K562 (cell line): Measurements from ENCODE around the gene GALNS. TPM values are rescaled to one million over a fixed set of nuclear protein-coding genes. Genes with fewer than 3 reads are reported as not detected.
"Not testable (repeated sequence)": the region's sequence is repeated elsewhere in the genome, so short reads cannot be mapped to it uniquely, and the experiment has no call there.

Experiments
- ATAC-seq: fragments of 200-7000 bp; cut with Tn5 transposase; 3 replicates; pipeline ENCODE4 v1.9.1; 2020; ENCODE audit warnings: moderate library complexity
- BruUV-seq: library from RNA; stranded (reverse); fragments of 400-500 nt; replicated peaks from 2 replicates; lab custom pipeline; 2021; lab: Mats Ljungman, UMichigan
- CTCF ChIA-PET: fragments of 300-600 bp; formaldehyde crosslinking; extraction: SDS; loops from one replicate; lab custom pipeline; 2021; ENCODE audit warnings: low intra/inter-chr PET ratio; lab: Yijun Ruan, JAX
- POLR2A ChIA-PET: fragments of 300-600, 350-650 bp; sonication (Branson Sonifier 250); formaldehyde crosslinking; extraction: SDS; loops from one replicate; lab custom pipeline; 2021; ENCODE audit warnings: antibody characterized with exemption, inconsistent platforms; lab: Yijun Ruan, JAX
- DNase-seq, 4 experiments: peaks; one replicate each; pipeline versions ENCODE4 v3.0.0 to v3.0.0-alpha.2; 2011 to 2018; ENCODE audit warnings: low spot score in 3 of 4, mixed read lengths in 3 of 4; ENCODE audit errors: extremely low read depth in 1 of 4
- FAIRE-seq: peaks from 2 replicates; lab custom pipeline; 2011; peaks lifted over from hg19 to GRCh38; lab: Jason Lieb, UNC
- H2AFZ ChIP-seq: 2 replicates; pipeline ENCODE4 v1.6.0; 2011; ENCODE audit warnings: low read depth, low read length, control low read depth, inconsistent platforms
- H3K27ac ChIP-seq: fragments of 200-600 bp; 3 replicates; pipeline ENCODE4 v1.8.0; 2011; ENCODE audit warnings: low read depth, mild to moderate bottlenecking, control low read depth, inconsistent platforms, low read length, moderate library complexity, mixed read lengths; ENCODE audit errors: extremely low read depth
- H3K27me3 ChIP-seq, 2 experiments: fragments of 300-600 bp in 1 of 2; 2 replicates in 1 of 2; 3 replicates in 1 of 2; pipeline versions ENCODE4 v1.6.0 to v1.8.0; 2011; ENCODE audit warnings: inconsistent platforms in 2 of 2, low read length in 2 of 2, mild to moderate bottlenecking in 1 of 2, mixed read lengths in 1 of 2, moderate library complexity in 1 of 2; ENCODE audit not compliant: control insufficient read depth in 2 of 2, insufficient read depth in 2 of 2
- H3K36me3 ChIP-seq: fragments of 300-600 bp; 3 replicates; pipeline ENCODE4 v1.8.0; 2011; ENCODE audit warnings: mild to moderate bottlenecking, low read length, inconsistent platforms; ENCODE audit not compliant: control insufficient read depth, insufficient read depth
- H3K4me1 ChIP-seq, 2 experiments: fragments of 200-600 bp in 1 of 2; replicated peaks in 1 of 2; 2 replicates in 1 of 2; 3 replicates in 1 of 2; pipeline versions ENCODE4 v1.5.1 to v1.8.0; 2011; ENCODE audit warnings: inconsistent platforms in 2 of 2, low read length in 2 of 2, mild to moderate bottlenecking in 1 of 2, mixed read lengths in 1 of 2, moderate library complexity in 1 of 2; ENCODE audit not compliant: control insufficient read depth in 2 of 2, insufficient read depth in 2 of 2
- H3K4me2 ChIP-seq: 2 replicates; pipeline ENCODE4 v1.6.1; 2011; ENCODE audit warnings: low read length, control low read depth, inconsistent platforms, mixed read lengths; ENCODE audit not compliant: insufficient read depth
- H3K4me3 ChIP-seq: fragments of 200-600 bp; sonication (generic), shearing (Covaris generic); 2 replicates; pipeline ENCODE4 v1.5.1; 2016; ENCODE audit warnings: control low read depth, inconsistent platforms
- H3K79me2 ChIP-seq: fragments of 200-600 bp; 3 replicates; pipeline ENCODE4 v1.8.0; 2011; ENCODE audit warnings: low read length, inconsistent platforms; ENCODE audit not compliant: control insufficient read depth, insufficient read depth
- H3K9ac ChIP-seq, 2 experiments: 2 replicates each; pipeline versions ENCODE4 v1.6.0 to v1.6.1; 2011; ENCODE audit warnings: low read depth in 2 of 2, low read length in 2 of 2, control low read depth in 1 of 2, inconsistent platforms in 1 of 2, mild to moderate bottlenecking in 1 of 2, mixed read lengths in 1 of 2; ENCODE audit not compliant: insufficient read depth in 1 of 2
- H3K9me1 ChIP-seq: one replicate; pipeline ENCODE4 v1.6.0; 2011; ENCODE audit warnings: inconsistent platforms, mild to moderate bottlenecking, low read length, moderate library complexity; ENCODE audit not compliant: control insufficient read depth, insufficient read depth
- H3K9me3 ChIP-seq: replicated peaks from 2 replicates; pipeline ENCODE4 v1.5.1; 2011; ENCODE audit warnings: low read depth, low read length, inconsistent platforms; ENCODE audit not compliant: control insufficient read depth, insufficient read depth
- H4K20me1 ChIP-seq: replicated peaks from 2 replicates; pipeline ENCODE4 v1.6.1; 2011; ENCODE audit warnings: low read length, inconsistent platforms, mixed read lengths; ENCODE audit not compliant: control insufficient read depth, insufficient read depth
- ATF7 ChIP-seq: fragments of 450-650 bp; IDR thresholded peaks from 2 replicates; pipeline ENCODE4 v1.7.1; 2014; ENCODE audit warnings: mild to moderate bottlenecking, moderate library complexity
- HDAC6 ChIP-seq: IDR thresholded peaks from 2 replicates; pipeline ENCODE4 v1.6.1; 2012; ENCODE audit warnings: low read depth, mild to moderate bottlenecking, control low read depth, inconsistent platforms, low read length, moderate library complexity
- HMBOX1 ChIP-seq: sonication (generic); IDR thresholded peaks from 2 replicates; pipeline ENCODE4 v1.6.1; 2016
- HNRNPL ChIP-seq: fragments of 200-400 bp; formaldehyde crosslinking; IDR thresholded peaks from 2 replicates; pipeline ENCODE4 v1.6.1; 2017; ENCODE audit warnings: low read depth, mild to moderate bottlenecking, low read length
- IRF1 ChIP-seq: sonication (generic); formaldehyde crosslinking; IDR thresholded peaks from 2 replicates; pipeline ENCODE4 v1.8.0; 2022; ENCODE audit warnings: missing genetic modification reagents, mild to moderate bottlenecking, borderline replicate concordance
- MXD1 ChIP-seq: fragments of 250-450 bp; sonication (Bioruptor Pico); IDR thresholded peaks from 2 replicates; pipeline ENCODE4 v1.8.0; 2021; ENCODE audit warnings: borderline replicate concordance, mild to moderate bottlenecking, moderate library complexity; ENCODE audit not compliant: poor library complexity, severe bottlenecking
- RBM14 ChIP-seq: fragments of 200-400 bp; formaldehyde crosslinking; IDR thresholded peaks from 2 replicates; pipeline ENCODE4 v1.6.1; 2018; ENCODE audit warnings: low read depth, mild to moderate bottlenecking, low read length, moderate library complexity, borderline replicate concordance; ENCODE audit not compliant: insufficient read depth
- SRSF7 ChIP-seq: fragments of 200-400 bp; formaldehyde crosslinking; optimal IDR thresholded peaks from 2 replicates; pipeline ENCODE3; 2017; ENCODE audit warnings: mild to moderate bottlenecking, low read depth, low read length
- TFAM ChIP-seq: fragments of 250-450 bp; sonication (Bioruptor Pico); conservative IDR thresholded peaks from 2 replicates; pipeline ENCODE4 v1.5.0; 2021; ENCODE audit warnings: mild to moderate bottlenecking, moderate library complexity
- TFE3 ChIP-seq: fragments of 450-650 bp; formaldehyde crosslinking; IDR thresholded peaks from 2 replicates; pipeline ENCODE4 v1.4.0; 2020; ENCODE audit warnings: mild to moderate bottlenecking, mixed read lengths
- WGBS: fragments of 100-300 bp; shearing (Covaris generic); methylation state at CpG from one replicate; pipeline ENCODE4 v1.1.6; 2016; ENCODE audit warnings: low coverage, mixed read lengths; ENCODE audit not compliant: insufficient coverage; ENCODE audit errors: missing lambda C conversion rate; 5-methylcytosine and 5-hydroxymethylcytosine counted together
- in situ Hi-C: fragments of 300-500 bp; cut with MboI; formaldehyde crosslinking; loops from 4 replicates; pipeline ENCODE4 v1.15.0; 2018; ENCODE audit warnings: inconsistent platforms, mixed read lengths
- intact Hi-C: fragments of 100-400 bp; cut with micrococcal nuclease; formaldehyde crosslinking; loops from 2 replicates; pipeline ENCODE4 v1.14.2; 2022
- polyA plus RNA-seq, 8 experiments: library from polyadenylated mRNA; depleted of rRNA in 4 of 8; stranded (reverse) in 5 of 8; unstranded in 3 of 8; fragments of >200 nt; fragmentation: Nextera tagmentation in 2 of 8; fragmentation: Illumina TruSeq in 1 of 8; extraction: Ambion mirVana in 2 of 8; extraction: Trizol in 1 of 8; gene quantifications; 2 replicates each; pipeline versions ENCODE4 v1.2.1 to v1.2.3, GENCODE V29; 2011 to 2014; ENCODE audit warnings: inconsistent platforms in 1 of 8, missing spikeins in 1 of 8
- total RNA-seq, 7 experiments: library from RNA; depleted of rRNA in 6 of 7; stranded (reverse); fragments of >200 nt in 6 of 7; fragmentation: Illumina TruSeq in 2 of 7; extraction: Trizol in 2 of 7; gene quantifications; 2 replicates each; pipeline versions ENCODE4 v1.2.1 to v1.2.3, GENCODE V29; 2011 to 2021; ENCODE audit warnings: low replicate concordance in 1 of 7

GALNS gene
- total and polyA plus RNA-seq, 9 of the 15 experiments (the other 6 are each of a cell fraction or from before 2014, with no cell fraction given), result 0.38 to 13.2 (median 4.3) TPM

GRCh38 chr16:88823646-88824045, 33.1 kb downstream of the GALNS start:
- not testable (repeated sequence) for FAIRE-seq, BruUV-seq

GRCh38 chr16:88822281-88823040, 34.3 kb downstream of the GALNS start:
- Histone ChIP-seq H3K9me3 (no peaks in the 10 kb centered on the region), H4K20me1 (no peaks in the 10 kb centered on the region), H3K4me1 (peaks cover 0 to 45% of the 10 kb centered on the region in 2 experiments; a peak in 2 of 5 replicates), H3K27ac (no peak overlapping the region), H3K27me3 (no peaks in the 10 kb centered on the region), H3K4me2 (no peak overlapping the region), H2AFZ (no peak overlapping the region), H3K79me2 (no peaks in the 10 kb centered on the region), H3K36me3 (no peaks in the 10 kb centered on the region), H3K9ac (no peak overlapping the region), H3K9me1 (no peaks in the 10 kb centered on the region), H3K4me3 (no peak overlapping the region)
- in situ Hi-C loops (no loop called here), intact Hi-C loops (no loop called here)
- no peak for DNase-seq
- no TSS peak for BruUV-seq
- ChIA-PET CTCF (no interaction called here), POLR2A (interaction anchor here (0.6 kb wide), 1 partner anchor 56 kb away, joined by 3 read pairs; no protein-coding TSS in a partner anchor)
- no peak for FAIRE-seq
- 73% methylated on average over 21 of the region's 24 CpGs for WGBS
- no peak for ATAC-seq
- TF ChIP-seq TFAM (CRISPR knock-in tag) (no peak), HDAC6 (no peak), ATF7 (no peak), IRF1 (CRISPR knock-in tag) (no peak), TFE3 (CRISPR knock-in tag) (no peak), MXD1 (CRISPR knock-in tag) (no peak), SRSF7 (no peak), RBM14 (no peak), HMBOX1 (no peak)

More at GRCh38 chr16:88823646-88824045, 33.1 kb downstream of the GALNS start:
- WGBS, result 89% methylated on average over 6 of the region's 31 CpGs
- H3K27me3 ChIP-seq, H3K4me3 ChIP-seq, DNase-seq, H2AFZ ChIP-seq, H4K20me1 ChIP-seq, ATAC-seq, H3K27ac ChIP-seq, CTCF ChIA-PET, H3K9me1 ChIP-seq, H3K36me3 ChIP-seq, POLR2A ChIA-PET, H3K9ac ChIP-seq, in situ Hi-C loops, H3K79me2 ChIP-seq, H3K9me3 ChIP-seq, H3K4me2 ChIP-seq, intact Hi-C loops: not testable (repeated sequence)
- TF ChIP-seq HNRNPL, result peak; percentile 88
- H3K4me1 ChIP-seq, result peaks cover 0 to 42% of the 10 kb centered on the region in 2 experiments; a peak in 2 of 5 replicates
